Mucosa of rectum (tissue), 2 donors: ENCODE data around the gene SLC25A25.

ENCODE experiments used
- H3K27ac ChIP-seq, 2 donors: one replicate each; pipeline ENCODE4 v1.7.0; 2013; ENCODE audit warnings: inconsistent platforms in 2 of 2, low read depth in 2 of 2, low read length in 2 of 2
- H3K27me3 ChIP-seq, 2 donors: one replicate each; pipeline ENCODE4 v1.7.0; 2013; ENCODE audit warnings: low read length in 2 of 2; ENCODE audit not compliant: control insufficient read depth in 2 of 2, insufficient read depth in 2 of 2
- H3K36me3 ChIP-seq, 2 donors: one replicate each; pipeline ENCODE4 v1.7.0; 2013; ENCODE audit warnings: low read length in 2 of 2; ENCODE audit not compliant: control insufficient read depth in 2 of 2, insufficient read depth in 2 of 2
- H3K4me1 ChIP-seq, 2 donors: one replicate each; pipeline ENCODE4 v1.7.0; 2013; ENCODE audit warnings: low read length in 2 of 2, mild to moderate bottlenecking in 1 of 2; ENCODE audit not compliant: control insufficient read depth in 2 of 2, insufficient read depth in 2 of 2
- H3K4me3 ChIP-seq, 2 donors: one replicate each; pipeline ENCODE4 v1.7.0; 2013; ENCODE audit warnings: low read length in 2 of 2
- H3K9ac ChIP-seq, 2 donors: one replicate each; pipeline ENCODE4 v1.7.0; 2013; ENCODE audit warnings: low read length in 2 of 2, low read depth in 1 of 2, mild to moderate bottlenecking in 1 of 2
- H3K9me3 ChIP-seq, 2 donors: one replicate each; pipeline ENCODE4 v1.7.0; 2013; ENCODE audit warnings: low read length in 2 of 2; ENCODE audit not compliant: control insufficient read depth in 2 of 2
- donor health status: healthy.
- donor health status: Normal muscosa, but diverticular disease.

SLC25A25 gene

GRCh38 chr9:128102196-128102595 lies 34.2 kb downstream of the SLC25A25 start:
- peaks cover 51 to 54% of the 10 kb centered on the region in 2 donors for H3K36me3 ChIP-seq
- H3K4me1 ChIP-seq, result peaks cover 42 to 46% of the 10 kb centered on the region in 2 donors
- H3K27me3 ChIP-seq, result no peaks in the 10 kb centered on the region
- no peak overlapping the region for H3K27ac ChIP-seq
- no peak overlapping the region for H3K4me3 ChIP-seq
- no peak overlapping the region for H3K9ac ChIP-seq
- no peaks in the 10 kb centered on the region for H3K9me3 ChIP-seq

- peak overlapping the region; percentile 32 to 74 for H3K9ac ChIP-seq
- peak overlapping the region in 1 of 2 donors; percentile 84 for H3K27ac ChIP-seq
- peaks cover 59 to 62% of the 10 kb centered on the region in 2 donors for H3K36me3 ChIP-seq
These were observed 35.0 kb downstream of the SLC25A25 start for GRCh38 chr9:128102861-128103588.

GRCh38 chr9:128103589-128103962 lies 35.5 kb downstream of the SLC25A25 start:
- peak overlapping the region; percentile 32 to 74 for H3K9ac ChIP-seq
- peak overlapping the region; percentile 83 to 84 for H3K27ac ChIP-seq
- H3K27me3 ChIP-seq, result no peaks in the 10 kb centered on the region
- no peak overlapping the region for H3K4me3 ChIP-seq
- H3K36me3 ChIP-seq, result peaks cover 63% of the 10 kb centered on the region in 2 donors
- H3K4me1 ChIP-seq, result peaks cover 32 to 42% of the 10 kb centered on the region in 2 donors
- no peaks in the 10 kb centered on the region for H3K9me3 ChIP-seq

More at GRCh38 chr9:128102861-128103588, 35.0 kb downstream of the SLC25A25 start:
- Histone ChIP-seq H3K27me3 (no peaks in the 10 kb centered on the region), H3K4me3 (no peak overlapping the region), H3K4me1 (peaks cover 37 to 43% of the 10 kb centered on the region in 2 donors), H3K9me3 (no peaks in the 10 kb centered on the region)

- H3K4me3 ChIP-seq, result no peak overlapping the region
- H3K9ac ChIP-seq, result peak overlapping the region; percentile 68 to 74
- H3K4me1 ChIP-seq, result peaks cover 29 to 42% of the 10 kb centered on the region in 2 donors
- H3K36me3 ChIP-seq, result peaks cover 65 to 67% of the 10 kb centered on the region in 2 donors
- H3K9me3 ChIP-seq, result no peaks in the 10 kb centered on the region
- H3K27me3 ChIP-seq, result no peaks in the 10 kb centered on the region
- H3K27ac ChIP-seq, result peak overlapping the region; percentile 83 to 84
These were observed 36.2 kb downstream of the SLC25A25 start for GRCh38 chr9:128104171-128104618.

GRCh38 chr9:128105538-128106175 lies 37.6 kb downstream of the SLC25A25 start:
- H3K4me3 ChIP-seq, result no peak overlapping the region
- no peaks in the 10 kb centered on the region for H3K27me3 ChIP-seq
- peaks cover 27 to 36% of the 10 kb centered on the region in 2 donors for H3K4me1 ChIP-seq
- H3K9ac ChIP-seq, result peak overlapping the region in 1 of 2 donors; percentile 9
- H3K36me3 ChIP-seq, result peaks cover 63 to 66% of the 10 kb centered on the region in 2 donors
- H3K9me3 ChIP-seq, result no peaks in the 10 kb centered on the region
- H3K27ac ChIP-seq, result peak overlapping the region in 1 of 2 donors; percentile 3

GRCh38 chr9:128106181-128106939 lies 38.3 kb downstream of the SLC25A25 start:
- Histone ChIP-seq H3K4me3 (no peak overlapping the region), H3K9me3 (no peaks in the 10 kb centered on the region), H3K36me3 (peaks cover 56 to 64% of the 10 kb centered on the region in 2 donors), H3K27ac (no peak overlapping the region), H3K9ac (peak overlapping the region in 1 of 2 donors; percentile 9), H3K27me3 (no peaks in the 10 kb centered on the region), H3K4me1 (peaks cover 27 to 41% of the 10 kb centered on the region in 2 donors)

- H3K27me3 ChIP-seq, result no peaks in the 10 kb centered on the region
- H3K4me3 ChIP-seq, result no peak overlapping the region
- no peak overlapping the region for H3K9ac ChIP-seq
- H3K36me3 ChIP-seq, result peaks cover 52 to 59% of the 10 kb centered on the region in 2 donors
- H3K4me1 ChIP-seq, result peaks cover 27 to 46% of the 10 kb centered on the region in 2 donors
- no peaks in the 10 kb centered on the region for H3K9me3 ChIP-seq
- no peak overlapping the region for H3K27ac ChIP-seq
These were observed 39.0 kb downstream of the SLC25A25 start for GRCh38 chr9:128106940-128107467.

- no peaks in the 10 kb centered on the region for H3K27me3 ChIP-seq
- H3K9ac ChIP-seq, result no peak overlapping the region
- no peaks in the 10 kb centered on the region for H3K9me3 ChIP-seq
- peaks cover 27 to 46% of the 10 kb centered on the region in 2 donors for H3K4me1 ChIP-seq
- H3K4me3 ChIP-seq, result no peak overlapping the region
- H3K27ac ChIP-seq, result no peak overlapping the region
- H3K36me3 ChIP-seq, result peaks cover 46 to 52% of the 10 kb centered on the region in 2 donors
These were observed 39.6 kb downstream of the SLC25A25 start for GRCh38 chr9:128107468-128108268.

GRCh38 chr9:128108269-128109049 lies 40.4 kb downstream of the SLC25A25 start:
- no peak overlapping the region for H3K4me3 ChIP-seq
- peaks cover 26 to 47% of the 10 kb centered on the region in 2 donors for H3K4me1 ChIP-seq
- H3K9me3 ChIP-seq, result no peaks in the 10 kb centered on the region
- H3K36me3 ChIP-seq, result peaks cover 40 to 45% of the 10 kb centered on the region in 2 donors
- H3K9ac ChIP-seq, result peak overlapping the region in 1 of 2 donors; percentile 70
- H3K27me3 ChIP-seq, result no peaks in the 10 kb centered on the region
- H3K27ac ChIP-seq, result peak overlapping the region; percentile 79 to 92
